GM12878 (cell line): ENCODE results near the gene URB1. TPM values are rescaled to one million over a fixed set of nuclear protein-coding genes. Genes with fewer than 3 reads are reported as not detected.

Source experiments
- ATAC-seq: fragments of 200-7000 bp; cut with Tn5 transposase; 3 replicates; pipeline ENCODE4 v1.9.1; 2020; ENCODE audit warnings: mild to moderate bottlenecking, moderate library complexity
- BruUV-seq: library from RNA; stranded (reverse); fragments of 400-500 nt; replicated peaks from 2 replicates; lab custom pipeline; 2021; lab: Mats Ljungman, UMichigan
- CTCF ChIA-PET: fragments of 300-600 bp; sonication (Branson Sonifier 250); formaldehyde crosslinking; extraction: SDS; loops from one replicate; lab custom pipeline; 2021; ENCODE audit warnings: inconsistent platforms; lab: Yijun Ruan, JAX
- POLR2A ChIA-PET: fragments of 350-600 bp; formaldehyde crosslinking; extraction: SDS; loops from one replicate; lab custom pipeline; 2021; ENCODE audit warnings: inconsistent platforms; lab: Charles Lee
- RAD21 ChIA-PET: fragments of 300-600 bp; sonication (Branson Sonifier 250); formaldehyde crosslinking; loops from one replicate; lab custom pipeline; 2023; ENCODE audit warnings: antibody characterized with exemption; ENCODE audit not compliant: unreplicated experiment; lab: Charles Lee
- SMC1A ChIA-PET: fragments of 300-600 bp; sonication (Branson Sonifier 250); formaldehyde crosslinking; loops from one replicate; lab custom pipeline; 2023; ENCODE audit not compliant: unreplicated experiment, uncharacterized antibody; lab: Charles Lee
- DNase-seq: peaks from one replicate; pipeline ENCODE4 v3.0.0-alpha.2; 2011; ENCODE audit warnings: low read depth, low spot score
- FAIRE-seq: peaks from 3 replicates; lab custom pipeline; 2011; peaks lifted over from hg19 to GRCh38; lab: Jason Lieb, UNC
- H2AFZ ChIP-seq: 2 replicates; pipeline ENCODE4 v1.6.0; 2011; ENCODE audit warnings: low read depth, low read length, control low read depth; ENCODE audit not compliant: control insufficient read depth
- H3K27ac ChIP-seq: 2 replicates; pipeline ENCODE4 v1.5.1; 2011; ENCODE audit warnings: control low read depth; ENCODE audit not compliant: control insufficient read depth, insufficient read depth
- H3K27me3 ChIP-seq, 2 experiments: replicated peaks in 1 of 2; 2 replicates each; pipeline versions ENCODE4 v1.6.0 to v1.6.1; 2011; ENCODE audit warnings: low read length in 1 of 2; ENCODE audit not compliant: control insufficient read depth in 2 of 2, insufficient read depth in 2 of 2
- H3K36me3 ChIP-seq, 2 experiments: 2 replicates each; pipeline ENCODE4 v1.5.1; 2011; ENCODE audit warnings: low read length in 1 of 2; ENCODE audit not compliant: control insufficient read depth in 2 of 2, insufficient read depth in 2 of 2
- H3K4me1 ChIP-seq: 2 replicates; pipeline ENCODE4 v1.6.1; 2011; ENCODE audit warnings: mild to moderate bottlenecking, low read length, moderate library complexity, mixed read lengths; ENCODE audit not compliant: control insufficient read depth, insufficient read depth
- H3K4me2 ChIP-seq: 2 replicates; pipeline ENCODE4 v1.6.0; 2011; ENCODE audit warnings: control low read depth; ENCODE audit not compliant: control insufficient read depth, insufficient read depth
- H3K4me3 ChIP-seq: fragments of 200-600 bp; sonication (generic); 2 replicates; pipeline ENCODE4 v1.5.1; 2016
- H3K79me2 ChIP-seq: 2 replicates; pipeline ENCODE4 v1.6.0; 2011; ENCODE audit warnings: low read length; ENCODE audit not compliant: control insufficient read depth, insufficient read depth
- H3K9ac ChIP-seq: 2 replicates; pipeline ENCODE4 v1.8.0; 2011; ENCODE audit warnings: low read length, control low read depth, mixed read lengths; ENCODE audit not compliant: control insufficient read depth, insufficient read depth
- H3K9me3 ChIP-seq: replicated peaks from 3 replicates; pipeline ENCODE4 v1.5.1; 2011; ENCODE audit warnings: mild to moderate bottlenecking, low read length; ENCODE audit not compliant: control insufficient read depth, insufficient read depth
- H4K20me1 ChIP-seq: 2 replicates; pipeline ENCODE4 v1.6.0; 2011; ENCODE audit not compliant: control insufficient read depth, insufficient read depth
- CEBPZ ChIP-seq: fragments of 150-350 bp; IDR thresholded peaks from 2 replicates; pipeline ENCODE4 v1.6.1; 2016; ENCODE audit warnings: low read depth, low read length
- ETV6 ChIP-seq, 2 experiments: fragments of 450-650 bp in 1 of 2; IDR thresholded peaks in 1 of 2; conservative IDR thresholded peaks in 1 of 2; 2 replicates each; pipeline ENCODE4 v1.6.1; 2014; ENCODE audit warnings: antibody characterized with exemption in 1 of 2, borderline replicate concordance in 1 of 2, low read depth in 1 of 2, mild to moderate bottlenecking in 1 of 2, moderate library complexity in 1 of 2
- EZH2 ChIP-seq: IDR thresholded peaks from 2 replicates; pipeline ENCODE4 v1.6.1; 2012; ENCODE audit warnings: low read depth, mild to moderate bottlenecking, control low read depth, inconsistent platforms, low read length, borderline replicate concordance; ENCODE audit not compliant: control insufficient read depth
- whole genome bisulfite sequencing: methylation state at CpG from one replicate; pipeline ENCODE4 v1.1.6; 2016; ENCODE audit warnings: low lambda C conversion rate; ENCODE audit not compliant: insufficient replicate concordance, insufficient coverage; ENCODE audit errors: missing lambda C conversion rate; 5-methylcytosine and 5-hydroxymethylcytosine counted together
- in situ Hi-C: fragments of 300-500 bp; cut with MboI; formaldehyde crosslinking; loops from 9 replicates; pipeline ENCODE4 v1.14.3; 2018; ENCODE audit warnings: mixed read lengths
- intact Hi-C: fragments of 100-400 bp; cut with micrococcal nuclease; formaldehyde crosslinking; loops from one replicate; pipeline ENCODE4 v1.14.2; 2022; ENCODE audit not compliant: unreplicated experiment
- polyA plus RNA-seq, 11 experiments: library from polyadenylated mRNA; depleted of rRNA in 4 of 11; unstranded in 6 of 11; stranded (reverse) in 5 of 11; fragments of >200 nt; fragmentation: Nextera tagmentation in 4 of 11; fragmentation: Illumina TruSeq in 1 of 11; extraction: Ambion mirVana in 4 of 11; extraction: Trizol in 1 of 11; gene quantifications; 1 replicate in 1 of 11; 2 replicates in 10 of 11; pipeline versions ENCODE4 v1.2.1 to v1.2.3, GENCODE V29; 2011 to 2016; ENCODE audit warnings: inconsistent platforms in 2 of 11, missing spikeins in 2 of 11, low read depth in 1 of 11
- small RNA-seq: library from RNA; depleted of rRNA; stranded (forward); fragments of <200 nt; gene quantifications from one replicate; pipeline ENCODE3, GENCODE V24; 2014
- total RNA-seq, 4 experiments: library from RNA; depleted of rRNA in 3 of 4; stranded (reverse); fragments of >200 nt in 3 of 4; fragmentation: Illumina TruSeq in 1 of 4; extraction: Trizol in 1 of 4; gene quantifications; 2 replicates each; pipeline versions ENCODE4 v1.2.1 to v1.2.3, GENCODE V29; 2013 to 2021

The URB1 gene
- total and polyA plus RNA-seq, 10 of the 15 experiments (the other 5 are each of a cell fraction or from before 2014, with no cell fraction given) = 0.56 to 23.2 (median 8.9) TPM

GRCh38 chr21:32261929-32262328 is 130.9 kb downstream of the URB1 start:
- no peak overlapping the region for H3K4me2 ChIP-seq
- H3K79me2 ChIP-seq = no peaks in the 10 kb centered on the region
- no peak for ATAC-seq
- POLR2A ChIA-PET = no interaction called here
- H3K4me1 ChIP-seq = no peaks in the 10 kb centered on the region
- no peak overlapping the region for H3K4me3 ChIP-seq
- no peak for DNase-seq
- no peaks in the 10 kb centered on the region for H3K27me3 ChIP-seq
- H2AFZ ChIP-seq = no peak overlapping the region
- no peak for FAIRE-seq
- SMC1A ChIA-PET = no interaction called here
- RAD21 ChIA-PET = no interaction called here
- peaks cover 0 to 1% of the 10 kb centered on the region in 2 experiments; a peak in 2 of 4 replicates for H3K36me3 ChIP-seq
- no peak overlapping the region for H3K27ac ChIP-seq
- no peak overlapping the region for H3K9ac ChIP-seq
- CTCF ChIA-PET = interaction anchor here (1.5 to 1.7 kb wide), 2 partner anchors 398 to 476 kb away, joined by 3 to 5 read pairs; no protein-coding TSS in a partner anchor
- TF ChIP-seq ETV6 (conservative IDR thresholded peaks at IDR 0.05 in 1 of 2, IDR thresholded peaks at IDR 0.05 in 1 of 2; ENCODE audit: borderline replicate concordance in 1 of 2, low read depth in 1 of 2) (no peak), EZH2 (no peak), CEBPZ (no peak)
- TF ChIP-seq, all 136 proteins: peak for 0
- H4K20me1 ChIP-seq = no peaks in the 10 kb centered on the region
- no TSS peak for BruUV-seq
- WGBS = 84% methylated on average over 4 of the region's 5 CpGs
- intact Hi-C loops (no loop called here), in situ Hi-C loops (loop anchor here (5.0 kb wide), 1 partner anchor 400 kb away; no protein-coding TSS in a partner anchor)
- H3K9me3 ChIP-seq = no peaks in the 10 kb centered on the region

Small RNA genes within 50 kb of the gene (small RNA-seq; reads per million reads assigned to genes)
- 2.5 reads per million, percentile 70 among the genes with 10 or more reads in this experiment for gene SNORA80A

Other genes starting within 250 kb of the URB1 start
- gene MIS18A, start 114.0 kb downstream of the URB1 start, total RNA-seq (2014; rRNA removed) = 19.7 and 22.4 TPM in 2 replicates
- gene MIS18A, start 114.0 kb downstream of the URB1 start, total RNA-seq (2014; rRNA removed; fragmentation: Illumina TruSeq; extraction: Trizol) = 24.1 and 24.9 TPM in 2 replicates
- 24.7 and 26.2 TPM in 2 replicates for gene MIS18A, start 114.0 kb downstream of the URB1 start, total RNA-seq (2021)
- gene MIS18A, start 114.0 kb downstream of the URB1 start, polyA plus RNA-seq (2011; rRNA removed) = 23.2 and 32.7 TPM in 2 replicates
- 28.5 and 44.3 TPM in 2 replicates for gene MIS18A, start 114.0 kb downstream of the URB1 start, polyA plus RNA-seq (2014; fragmentation: Illumina TruSeq; extraction: Trizol)
- gene MIS18A, start 114.0 kb downstream of the URB1 start, polyA plus RNA-seq (2014; fragmentation: Nextera tagmentation; extraction: Ambion mirVana) = 10 to 100 TPM in 1 of 2 experiments, 1 to 10 TPM in 1; 6.5 to 21.4 TPM
- gene MIS18A, start 114.0 kb downstream of the URB1 start, polyA plus RNA-seq (2014; rRNA removed) = 23.4 and 27.8 TPM in 2 replicates
- gene MIS18A, start 114.0 kb downstream of the URB1 start, polyA plus RNA-seq (2016; fragmentation: Nextera tagmentation; extraction: Ambion mirVana) = 10 to 100 TPM; 45.8 to 48.9 TPM
- not detected in 2 replicates for gene MRAP, start 94.2 kb downstream of the URB1 start, total RNA-seq (2014; rRNA removed)
- gene MRAP, start 94.2 kb downstream of the URB1 start, total RNA-seq (2014; rRNA removed; fragmentation: Illumina TruSeq; extraction: Trizol) = not detected in 2 replicates
- not detected in 2 replicates for gene MRAP, start 94.2 kb downstream of the URB1 start, total RNA-seq (2021)
- not detected in 2 replicates for gene MRAP, start 94.2 kb downstream of the URB1 start, polyA plus RNA-seq (2011; rRNA removed)
- gene MRAP, start 94.2 kb downstream of the URB1 start, polyA plus RNA-seq (2014; fragmentation: Illumina TruSeq; extraction: Trizol) = not detected in 2 replicates
- 1 to 10 TPM in 1 of 2 experiments, under 1 TPM in 1; 0.34 to 1.2 TPM for gene MRAP, start 94.2 kb downstream of the URB1 start, polyA plus RNA-seq (2014; fragmentation: Nextera tagmentation; extraction: Ambion mirVana)
- not detected in 2 replicates for gene MRAP, start 94.2 kb downstream of the URB1 start, polyA plus RNA-seq (2014; rRNA removed)
- gene MRAP, start 94.2 kb downstream of the URB1 start, polyA plus RNA-seq (2016; fragmentation: Nextera tagmentation; extraction: Ambion mirVana) = not detected
- gene EVA1C, start 19.7 kb upstream of the URB1 start, total RNA-seq (2014; rRNA removed) = not detected in 2 replicates
- not detected in 2 replicates for gene EVA1C, start 19.7 kb upstream of the URB1 start, total RNA-seq (2014; rRNA removed; fragmentation: Illumina TruSeq; extraction: Trizol)
- 0.19 TPM in 1 of 2 replicates, not detected in the other for gene EVA1C, start 19.7 kb upstream of the URB1 start, total RNA-seq (2021)
- gene EVA1C, start 19.7 kb upstream of the URB1 start, polyA plus RNA-seq (2011; rRNA removed) = 0.16 and 0.56 TPM in 2 replicates
- not detected in 2 replicates for gene EVA1C, start 19.7 kb upstream of the URB1 start, polyA plus RNA-seq (2014; fragmentation: Illumina TruSeq; extraction: Trizol)
- under 1 TPM; 0.13 to 0.34 TPM for gene EVA1C, start 19.7 kb upstream of the URB1 start, polyA plus RNA-seq (2014; fragmentation: Nextera tagmentation; extraction: Ambion mirVana)
- not detected in 2 replicates for gene EVA1C, start 19.7 kb upstream of the URB1 start, polyA plus RNA-seq (2014; rRNA removed)
- not detected for gene EVA1C, start 19.7 kb upstream of the URB1 start, polyA plus RNA-seq (2016; fragmentation: Nextera tagmentation; extraction: Ambion mirVana)
- 0.11 TPM in 1 of 2 replicates, not detected in the other for gene TCP10L, start 192.5 kb upstream of the URB1 start, total RNA-seq (2014; rRNA removed)
- 0.45 TPM in 1 of 2 replicates, not detected in the other for gene TCP10L, start 192.5 kb upstream of the URB1 start, total RNA-seq (2014; rRNA removed; fragmentation: Illumina TruSeq; extraction: Trizol)
- gene TCP10L, start 192.5 kb upstream of the URB1 start, total RNA-seq (2021) = 0.35 TPM in 1 of 2 replicates, not detected in the other
- gene TCP10L, start 192.5 kb upstream of the URB1 start, polyA plus RNA-seq (2011; rRNA removed) = 0.19 and 0.22 TPM in 2 replicates
- gene TCP10L, start 192.5 kb upstream of the URB1 start, polyA plus RNA-seq (2014; fragmentation: Illumina TruSeq; extraction: Trizol) = 0.21 and 0.43 TPM in 2 replicates
- under 1 TPM in 1 of 2 experiments, not detected in 1; 0.15 TPM for gene TCP10L, start 192.5 kb upstream of the URB1 start, polyA plus RNA-seq (2014; fragmentation: Nextera tagmentation; extraction: Ambion mirVana)
- not detected in 2 replicates for gene TCP10L, start 192.5 kb upstream of the URB1 start, polyA plus RNA-seq (2014; rRNA removed)
- under 1 TPM; 0.16 to 0.24 TPM for gene TCP10L, start 192.5 kb upstream of the URB1 start, polyA plus RNA-seq (2016; fragmentation: Nextera tagmentation; extraction: Ambion mirVana)
- gene CFAP298, start 219.4 kb upstream of the URB1 start, total RNA-seq (2014; rRNA removed) = 32.5 and 34.3 TPM in 2 replicates
- gene CFAP298, start 219.4 kb upstream of the URB1 start, total RNA-seq (2014; rRNA removed; fragmentation: Illumina TruSeq; extraction: Trizol) = 22.0 and 23.2 TPM in 2 replicates
- gene CFAP298, start 219.4 kb upstream of the URB1 start, total RNA-seq (2021) = 33.1 and 34.5 TPM in 2 replicates
- gene CFAP298, start 219.4 kb upstream of the URB1 start, polyA plus RNA-seq (2011; rRNA removed) = 27.9 and 41.7 TPM in 2 replicates
- 21.8 and 22.9 TPM in 2 replicates for gene CFAP298, start 219.4 kb upstream of the URB1 start, polyA plus RNA-seq (2014; fragmentation: Illumina TruSeq; extraction: Trizol)
- gene CFAP298, start 219.4 kb upstream of the URB1 start, polyA plus RNA-seq (2014; fragmentation: Nextera tagmentation; extraction: Ambion mirVana) = 10 to 100 TPM in 1 of 2 experiments, 1 to 10 TPM in 1; 9.5 to 19.5 TPM
- 33.5 and 35.0 TPM in 2 replicates for gene CFAP298, start 219.4 kb upstream of the URB1 start, polyA plus RNA-seq (2014; rRNA removed)
- 10 to 100 TPM; 72.5 to 79.1 TPM for gene CFAP298, start 219.4 kb upstream of the URB1 start, polyA plus RNA-seq (2016; fragmentation: Nextera tagmentation; extraction: Ambion mirVana)